ENCODE results near the gene ABTB2. TPM values are rescaled to one million over a fixed set of nuclear protein-coding genes. Genes with fewer than 3 reads are reported as not detected.

ABTB2 gene
- total and polyA plus RNA-seq, 2 donors = 3.2 to 4.4 TPM

- Histone ChIP-seq H3K4me3 (ENCODE audit: low read depth, low read length) (no peak overlapping the region), H3K4me1 (ENCODE audit: insufficient read depth) (no peaks in the 10 kb centered on the region), H3K27ac (ENCODE audit: low read depth) (no peak overlapping the region), H3K36me3 (ENCODE audit: insufficient read depth) (no peaks in the 10 kb centered on the region)
- WGBS = 59% methylated on average over 15 of the region's 15 CpGs
- DNase-seq (ENCODE audit: extremely low spot score) = no peak
These were observed 202.6 kb downstream of the ABTB2 start for GRCh38 chr11:34155057-34155756.

GRCh38 chr11:34154059-34154875 lies 203.5 kb downstream of the ABTB2 start:
- no peaks in the 10 kb centered on the region for H3K4me1 ChIP-seq (ENCODE audit: insufficient read depth)
- no peak overlapping the region for H3K4me3 ChIP-seq (ENCODE audit: low read depth, low read length)
- H3K27ac ChIP-seq (ENCODE audit: low read depth) = no peak overlapping the region
- WGBS = 85% methylated on average over 16 of the region's 16 CpGs
- no peak for DNase-seq (ENCODE audit: extremely low spot score)
- no peaks in the 10 kb centered on the region for H3K36me3 ChIP-seq (ENCODE audit: insufficient read depth)

DNA sequence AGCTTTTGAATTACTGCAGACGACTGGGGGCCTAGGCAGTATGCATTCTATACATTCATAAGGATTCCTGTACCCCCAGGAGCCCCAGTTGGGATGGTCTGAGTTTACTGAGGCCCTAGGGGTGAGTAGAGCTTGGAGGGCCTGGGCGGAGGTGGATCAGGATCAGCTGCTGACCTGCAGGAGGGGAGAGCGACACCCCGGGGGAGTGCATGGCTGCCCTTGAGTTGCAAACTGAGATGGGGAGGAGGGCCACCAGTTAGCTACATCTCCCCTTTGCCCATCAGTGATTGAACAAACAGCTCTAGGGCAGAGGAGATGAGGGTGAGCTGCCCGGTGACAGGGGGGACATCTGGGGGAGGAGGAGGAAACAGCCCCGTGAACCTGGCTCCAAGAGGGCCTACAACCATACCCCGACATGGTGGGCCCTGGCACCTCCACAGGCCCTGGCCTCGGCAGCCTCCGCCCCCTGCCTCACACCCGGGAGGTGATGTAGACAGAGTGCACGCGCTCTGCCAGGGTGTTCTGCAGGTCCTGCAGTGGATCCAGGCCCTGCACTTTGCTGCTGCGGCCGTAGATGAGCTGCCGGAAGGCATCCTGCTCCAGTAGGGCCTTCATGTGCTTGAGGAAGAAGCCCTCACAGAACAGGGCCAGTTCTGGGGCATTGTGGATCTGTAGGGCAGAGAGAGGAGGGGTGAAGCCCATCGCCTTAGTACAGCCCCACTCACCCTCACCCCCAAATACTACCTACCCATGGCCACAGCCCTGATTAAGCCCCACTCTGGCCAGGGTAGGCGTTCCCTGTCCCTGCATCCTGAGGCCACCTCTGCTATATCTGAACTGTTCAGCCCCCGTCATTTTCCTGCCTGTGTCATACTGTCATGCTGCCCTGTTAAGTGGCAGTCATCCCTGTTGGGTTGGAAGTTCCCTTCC lies 205.6 kb downstream of the ABTB2 start:
- DNase-seq (ENCODE audit: extremely low spot score) = no peak
- no peak overlapping the region for H3K4me3 ChIP-seq (ENCODE audit: low read depth, low read length)
- H3K4me1 ChIP-seq (ENCODE audit: insufficient read depth) = no peaks in the 10 kb centered on the region
- no peaks in the 10 kb centered on the region for H3K36me3 ChIP-seq (ENCODE audit: insufficient read depth)
- no peak overlapping the region for H3K27ac ChIP-seq (ENCODE audit: low read depth)
- WGBS = 87% methylated on average over 18 of the region's 18 CpGs

DNA sequence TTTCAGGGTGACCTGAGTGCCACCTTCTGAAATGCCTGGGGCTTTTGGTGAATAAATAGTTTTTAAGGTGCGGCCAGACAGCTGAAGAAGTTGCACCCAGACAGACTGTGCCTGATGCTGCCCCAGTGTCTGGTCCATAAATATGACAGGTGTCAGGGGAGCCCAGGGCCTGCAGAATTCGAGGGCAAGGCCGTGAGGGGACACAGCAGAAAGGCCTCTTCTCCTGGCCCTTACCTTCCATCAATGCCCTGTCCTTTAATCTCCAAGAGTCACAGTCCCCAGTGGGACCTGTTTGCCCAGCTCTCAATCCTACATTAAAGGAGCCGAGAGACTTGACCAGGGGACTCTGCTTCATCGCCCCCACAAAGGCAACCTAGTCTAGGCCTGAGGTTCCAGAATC lies 206.6 kb downstream of the ABTB2 start:
- DNase-seq (ENCODE audit: extremely low spot score) = no peak
- no peak overlapping the region for H3K4me3 ChIP-seq (ENCODE audit: low read depth, low read length)
- no peaks in the 10 kb centered on the region for H3K4me1 ChIP-seq (ENCODE audit: insufficient read depth)
- WGBS = 93% methylated on average over 5 of the region's 5 CpGs
- no peaks in the 10 kb centered on the region for H3K36me3 ChIP-seq (ENCODE audit: insufficient read depth)
- H3K27ac ChIP-seq (ENCODE audit: low read depth) = no peak overlapping the region

- no peak overlapping the region for H3K27ac ChIP-seq (ENCODE audit: low read depth)
These were observed 207.2 kb downstream of the ABTB2 start for GRCh38 chr11:34150494-34151151.

GRCh38 chr11:34149786-34150185 lies 208.0 kb downstream of the ABTB2 start:
- no peak for DNase-seq (ENCODE audit: extremely low spot score)
- Histone ChIP-seq H3K4me1 (ENCODE audit: insufficient read depth) (no peaks in the 10 kb centered on the region), H3K36me3 (ENCODE audit: insufficient read depth) (peaks cover 1% of the 10 kb centered on the region), H3K4me3 (ENCODE audit: low read depth, low read length) (no peak overlapping the region), H3K27ac (ENCODE audit: low read depth) (no peak overlapping the region)
- WGBS = 76% methylated on average over 13 of the region's 13 CpGs

More at GRCh38 chr11:34150494-34151151, 207.2 kb downstream of the ABTB2 start:
- no peak overlapping the region for H3K4me3 ChIP-seq (ENCODE audit: low read depth, low read length)
- no peaks in the 10 kb centered on the region for H3K4me1 ChIP-seq (ENCODE audit: insufficient read depth)
- 68% methylated on average over 6 of the region's 6 CpGs for WGBS
- no peak for DNase-seq (ENCODE audit: extremely low spot score)
- H3K36me3 ChIP-seq (ENCODE audit: insufficient read depth) = no peaks in the 10 kb centered on the region

DNA sequence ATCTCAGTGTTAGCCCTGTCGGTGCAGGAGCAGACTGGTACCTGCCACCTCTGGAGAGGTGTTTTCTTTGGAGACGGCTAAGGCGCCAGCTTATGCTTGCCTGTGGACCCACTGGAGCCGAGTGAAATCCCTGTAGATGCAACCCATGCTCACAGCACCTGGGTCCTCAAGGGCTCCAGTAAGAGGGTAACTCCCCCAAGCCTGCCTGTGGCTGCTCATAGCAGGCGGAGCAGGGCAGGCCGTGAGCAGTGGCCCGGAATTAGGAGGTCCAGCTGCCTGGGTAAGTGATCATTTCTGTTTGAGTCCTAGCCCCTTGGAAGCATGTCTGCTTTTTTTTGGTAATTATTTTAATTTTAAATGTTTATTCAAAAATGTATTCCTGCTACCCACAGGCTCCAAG lies 208.5 kb downstream of the ABTB2 start:
- Histone ChIP-seq H3K4me1 (ENCODE audit: insufficient read depth) (no peaks in the 10 kb centered on the region), H3K36me3 (ENCODE audit: insufficient read depth) (peaks cover 1% of the 10 kb centered on the region), H3K27ac (ENCODE audit: low read depth) (no peak overlapping the region), H3K4me3 (ENCODE audit: low read depth, low read length) (no peak overlapping the region)
- DNase-seq (ENCODE audit: extremely low spot score) = no peak
- WGBS = 93% methylated on average over 7 of the region's 7 CpGs

- 80% methylated on average over 16 of the region's 16 CpGs for WGBS
- no peaks in the 10 kb centered on the region for H3K4me1 ChIP-seq (ENCODE audit: insufficient read depth)
- H3K27ac ChIP-seq (ENCODE audit: low read depth) = no peak overlapping the region
- no peak overlapping the region for H3K4me3 ChIP-seq (ENCODE audit: low read depth, low read length)
- no peak for DNase-seq (ENCODE audit: extremely low spot score)
- peaks cover 4% of the 10 kb centered on the region for H3K36me3 ChIP-seq (ENCODE audit: insufficient read depth)
These were observed 209.2 kb downstream of the ABTB2 start for GRCh38 chr11:34148504-34149165.

- 88% methylated on average over 8 of the region's 8 CpGs for WGBS
- Histone ChIP-seq H3K4me3 (ENCODE audit: low read depth, low read length) (no peak overlapping the region), H3K36me3 (ENCODE audit: insufficient read depth) (peaks cover 6% of the 10 kb centered on the region), H3K4me1 (ENCODE audit: insufficient read depth) (no peaks in the 10 kb centered on the region), H3K27ac (ENCODE audit: low read depth) (no peak overlapping the region)
- DNase-seq (ENCODE audit: extremely low spot score) = no peak
These were observed 210.2 kb downstream of the ABTB2 start for GRCh38 chr11:34147581-34147980.

DNA sequence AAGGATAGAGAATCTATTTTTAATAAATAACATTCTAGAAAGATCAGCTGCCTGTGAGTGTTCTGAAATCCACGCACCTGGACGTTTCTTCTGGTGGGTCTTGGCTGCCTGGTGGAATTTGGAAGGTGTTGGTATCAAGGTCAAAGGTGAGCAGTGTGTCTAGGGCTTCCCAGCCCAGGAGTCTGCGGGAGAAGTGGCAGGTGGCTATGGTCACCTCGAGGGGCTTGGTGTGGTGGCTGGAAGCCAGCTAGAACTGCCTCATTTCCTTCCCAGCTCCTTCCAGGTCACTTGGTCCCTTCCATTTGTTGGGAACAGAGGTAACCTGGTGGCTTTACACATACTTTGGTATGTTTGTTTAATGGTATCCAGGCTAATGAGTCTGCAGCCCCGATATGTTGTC lies 210.9 kb downstream of the ABTB2 start:
- Histone ChIP-seq H3K36me3 (ENCODE audit: insufficient read depth) (peaks cover 7% of the 10 kb centered on the region), H3K4me1 (ENCODE audit: insufficient read depth) (no peaks in the 10 kb centered on the region), H3K27ac (ENCODE audit: low read depth) (no peak overlapping the region), H3K4me3 (ENCODE audit: low read depth, low read length) (no peak overlapping the region)
- 88% methylated on average over 5 of the region's 5 CpGs for WGBS
- DNase-seq (ENCODE audit: extremely low spot score) = no peak

DNA sequence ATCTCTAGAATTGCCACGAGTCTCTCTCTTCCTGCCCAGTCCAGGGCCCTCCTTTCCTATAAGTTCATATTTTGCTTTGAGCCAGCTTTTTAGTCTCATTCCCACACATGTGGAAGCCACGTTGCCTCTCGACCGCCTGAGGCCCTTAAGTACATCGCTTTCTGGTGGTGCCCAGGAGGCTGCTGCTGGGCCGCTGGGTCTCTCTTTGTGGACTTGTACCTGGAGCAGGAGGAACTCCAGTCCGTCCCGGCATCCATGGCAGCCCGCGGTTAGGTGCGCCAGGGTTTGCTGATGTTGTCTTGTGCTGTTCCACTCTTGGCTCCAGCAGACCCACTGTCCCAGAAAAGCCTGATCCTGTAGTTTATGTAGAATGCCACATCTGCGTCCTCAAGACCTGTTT lies 211.4 kb downstream of the ABTB2 start:
- Histone ChIP-seq H3K36me3 (ENCODE audit: insufficient read depth) (peaks cover 7% of the 10 kb centered on the region), H3K27ac (ENCODE audit: low read depth) (no peak overlapping the region), H3K4me1 (ENCODE audit: insufficient read depth) (no peaks in the 10 kb centered on the region), H3K4me3 (ENCODE audit: low read depth, low read length) (no peak overlapping the region)
- 93% methylated on average over 12 of the region's 12 CpGs for WGBS
- DNase-seq (ENCODE audit: extremely low spot score) = no peak

- no peak overlapping the region for H3K4me3 ChIP-seq (ENCODE audit: low read depth, low read length)
- H3K4me1 ChIP-seq (ENCODE audit: insufficient read depth) = no peaks in the 10 kb centered on the region
- WGBS = 88% methylated on average over 8 of the region's 8 CpGs
- peaks cover 9% of the 10 kb centered on the region for H3K36me3 ChIP-seq (ENCODE audit: insufficient read depth)
- DNase-seq (ENCODE audit: extremely low spot score) = no peak
- no peak overlapping the region for H3K27ac ChIP-seq (ENCODE audit: low read depth)
These were observed 211.9 kb downstream of the ABTB2 start for GRCh38 chr11:34145847-34146381.
